HG02759 (cell line): ENCODE measurements around the gene OCEL1.
A peak's percentile ranks its signal among the peaks of the same experiment; 100 is the strongest.
"Not testable (repeated sequence)": the region's sequence is repeated elsewhere in the genome, so short reads cannot be mapped to it uniquely, and the experiment has no call there.

Source experiments
- ATAC-seq: cut with Tn5 transposase; IDR thresholded peaks from one replicate; pipeline ENCODE4 v1.9.1; 2021; ENCODE audit warnings: mild to moderate bottlenecking, moderate library complexity; ENCODE audit not compliant: unreplicated experiment

Gene OCEL1

GRCh38 chr19:17226002-17226933 lies at the start of gene OCEL1:
Gene OCEL1 (plus strand): TSS chr19:17226226. CDS start chr19:17226248, 22 bp downstream.
- peak; percentile 93 for ATAC-seq

GRCh38 chr19:17178291-17178690 lies 47.7 kb upstream of the OCEL1 start:
- no peak for ATAC-seq

GRCh38 chr19:17180997-17181702 lies 44.9 kb upstream of the OCEL1 start:
- no peak for ATAC-seq

GRCh38 chr19:17183271-17183761 lies 42.7 kb upstream of the OCEL1 start:
- no peak for ATAC-seq

- ATAC-seq = no peak
These were observed 42.1 kb upstream of the OCEL1 start for GRCh38 chr19:17183858-17184321.

GRCh38 chr19:17184371-17184841 lies 41.6 kb upstream of the OCEL1 start:
- no peak for ATAC-seq

- ATAC-seq = no peak
These were observed 40.4 kb upstream of the OCEL1 start for GRCh38 chr19:17185590-17185989.

- not testable (repeated sequence) for ATAC-seq
These were observed 34.3 kb upstream of the OCEL1 start for GRCh38 chr19:17191736-17192135.

GRCh38 chr19:17192751-17193150 lies 33.3 kb upstream of the OCEL1 start:
- no peak for ATAC-seq

GRCh38 chr19:17194608-17195007 lies 31.4 kb upstream of the OCEL1 start:
- ATAC-seq = no peak

- no peak for ATAC-seq
These were observed 30.9 kb upstream of the OCEL1 start for GRCh38 chr19:17195106-17195505.

GRCh38 chr19:17196610-17197009 lies 29.4 kb upstream of the OCEL1 start:
- no peak for ATAC-seq

- no peak for ATAC-seq
These were observed 28.4 kb upstream of the OCEL1 start for GRCh38 chr19:17197666-17198065.

- no peak for ATAC-seq
These were observed 25.5 kb upstream of the OCEL1 start for GRCh38 chr19:17200408-17201079.

- no peak for ATAC-seq
These were observed 23.8 kb upstream of the OCEL1 start for GRCh38 chr19:17202249-17202648.

- no peak for ATAC-seq
These were observed 23.3 kb upstream of the OCEL1 start for GRCh38 chr19:17202713-17203112.

GRCh38 chr19:17205237-17206140 lies 20.5 kb upstream of the OCEL1 start:
- ATAC-seq = no peak

- no peak for ATAC-seq
These were observed 19.1 kb upstream of the OCEL1 start for GRCh38 chr19:17206736-17207581.
